SU-DHL-6 (cell line): Measurements from ENCODE around the gene PPP2R2C.

Experiments used
- CTCF ChIP-seq: fragments of 200-600 bp; sonication (generic); IDR thresholded peaks from one replicate; pipeline ENCODE4 v1.5.1; 2017; ENCODE audit warnings: antibody characterized with exemption, mild to moderate bottlenecking, low read length, moderate library complexity; ENCODE audit not compliant: insufficient read depth, poor library complexity, severe bottlenecking
- EZH2phosphoT487 ChIP-seq: fragments of 200-600 bp; sonication (generic), shearing (Covaris generic); conservative IDR thresholded peaks from 2 replicates; pipeline ENCODE4 v1.6.1; 2018; ENCODE audit warnings: mild to moderate bottlenecking, antibody characterized with exemption, low read length, moderate library complexity, mixed read lengths

- TF ChIP-seq CTCF (no peak), EZH2phosphoT487 (no peak)
Measured at GRCh38 chr4:6472387-6473263, at the start of gene PPP2R2C.
